Measurements from ENCODE around the gene TASOR.

DNA sequence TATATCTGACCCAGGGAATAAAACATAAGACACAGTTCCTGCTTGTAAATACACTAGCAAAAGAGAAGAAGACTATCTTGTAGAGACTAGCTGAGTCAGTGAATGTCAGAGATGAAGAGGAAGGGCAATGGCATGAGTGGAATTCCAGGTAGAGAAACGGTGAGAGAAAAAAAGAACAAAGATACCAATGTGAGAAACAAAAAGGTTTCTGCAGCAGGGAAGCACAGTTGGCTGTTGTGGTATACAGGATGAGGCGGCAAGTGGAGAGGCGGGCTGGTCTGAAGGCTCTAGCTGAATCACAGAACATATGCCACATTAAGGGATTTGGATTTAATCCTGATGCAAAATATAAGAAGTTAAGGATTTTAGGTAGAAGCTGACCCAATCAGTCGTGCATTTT, 17.1 kb upstream of the TASOR start:
- TF ChIP-seq, protein P1, sequence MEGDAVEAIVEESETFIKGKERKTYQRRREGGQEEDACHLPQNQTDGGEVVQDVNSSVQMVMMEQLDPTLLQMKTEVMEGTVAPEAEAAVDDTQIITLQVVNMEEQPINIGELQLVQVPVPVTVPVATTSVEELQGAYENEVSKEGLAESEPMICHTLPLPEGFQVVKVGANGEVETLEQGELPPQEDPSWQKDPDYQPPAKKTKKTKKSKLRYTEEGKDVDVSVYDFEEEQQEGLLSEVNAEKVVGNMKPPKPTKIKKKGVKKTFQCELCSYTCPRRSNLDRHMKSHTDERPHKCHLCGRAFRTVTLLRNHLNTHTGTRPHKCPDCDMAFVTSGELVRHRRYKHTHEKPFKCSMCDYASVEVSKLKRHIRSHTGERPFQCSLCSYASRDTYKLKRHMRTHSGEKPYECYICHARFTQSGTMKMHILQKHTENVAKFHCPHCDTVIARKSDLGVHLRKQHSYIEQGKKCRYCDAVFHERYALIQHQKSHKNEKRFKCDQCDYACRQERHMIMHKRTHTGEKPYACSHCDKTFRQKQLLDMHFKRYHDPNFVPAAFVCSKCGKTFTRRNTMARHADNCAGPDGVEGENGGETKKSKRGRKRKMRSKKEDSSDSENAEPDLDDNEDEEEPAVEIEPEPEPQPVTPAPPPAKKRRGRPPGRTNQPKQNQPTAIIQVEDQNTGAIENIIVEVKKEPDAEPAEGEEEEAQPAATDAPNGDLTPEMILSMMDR (IDR thresholded peaks at IDR 0.05; ENCODE audit: low read depth, low read length) = no peak
- TF ChIP-seq POLR2A (IDR thresholded peaks at IDR 0.05; ENCODE audit: extremely low read depth, insufficient read length) = no peak
- no peak for TF ChIP-seq MYC (IDR thresholded peaks at IDR 0.05; ENCODE audit: low read depth, low read length)

Measured in NB4 (cell line).